Stimulated activated CD8-positive, alpha-beta memory T cell treated with anti-CD3 and anti-CD28 coated beads, Interleukin-12 subunit alpha, Interleukin-12 subunit beta, amount 100 ng/mL, for 1 hour (primary cell): ENCODE results near the gene DNAJC4.
A peak's percentile ranks its signal among the peaks of the same experiment; 100 is the strongest.

Experiments used
- DNase-seq: peaks from one replicate; pipeline ENCODE4 v3.0.0-alpha.2; 2020; ENCODE audit warnings: low read depth

DNAJC4 gene

GRCh38 chr11:64229744-64230170 lies 591 bp upstream of the DNAJC4 start:
- DNase-seq = no peak

DNA sequence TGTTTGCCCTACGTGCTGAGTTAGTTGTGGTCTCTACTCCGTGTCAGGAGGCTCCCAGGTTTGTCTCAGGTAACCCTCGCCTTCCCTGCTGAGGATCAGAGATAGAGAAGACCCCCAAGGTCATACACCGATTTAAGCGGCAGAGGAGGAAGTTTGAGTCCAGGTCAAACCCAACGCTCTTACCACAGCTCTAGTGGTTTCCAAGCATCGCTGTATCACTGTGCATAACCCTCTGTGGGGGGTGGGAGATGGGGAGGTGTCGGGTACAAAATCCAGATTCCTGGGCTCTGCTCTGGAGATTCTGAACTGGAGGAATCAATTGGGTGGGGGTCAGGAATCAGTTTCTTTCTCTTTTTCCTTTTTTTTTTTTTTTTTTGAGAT lies 627 bp downstream of the DNAJC4 start:
- DNase-seq = no peak

GRCh38 chr11:64231546-64231945 lies 1.2 kb downstream of the DNAJC4 start:
- no peak for DNase-seq

DNA sequence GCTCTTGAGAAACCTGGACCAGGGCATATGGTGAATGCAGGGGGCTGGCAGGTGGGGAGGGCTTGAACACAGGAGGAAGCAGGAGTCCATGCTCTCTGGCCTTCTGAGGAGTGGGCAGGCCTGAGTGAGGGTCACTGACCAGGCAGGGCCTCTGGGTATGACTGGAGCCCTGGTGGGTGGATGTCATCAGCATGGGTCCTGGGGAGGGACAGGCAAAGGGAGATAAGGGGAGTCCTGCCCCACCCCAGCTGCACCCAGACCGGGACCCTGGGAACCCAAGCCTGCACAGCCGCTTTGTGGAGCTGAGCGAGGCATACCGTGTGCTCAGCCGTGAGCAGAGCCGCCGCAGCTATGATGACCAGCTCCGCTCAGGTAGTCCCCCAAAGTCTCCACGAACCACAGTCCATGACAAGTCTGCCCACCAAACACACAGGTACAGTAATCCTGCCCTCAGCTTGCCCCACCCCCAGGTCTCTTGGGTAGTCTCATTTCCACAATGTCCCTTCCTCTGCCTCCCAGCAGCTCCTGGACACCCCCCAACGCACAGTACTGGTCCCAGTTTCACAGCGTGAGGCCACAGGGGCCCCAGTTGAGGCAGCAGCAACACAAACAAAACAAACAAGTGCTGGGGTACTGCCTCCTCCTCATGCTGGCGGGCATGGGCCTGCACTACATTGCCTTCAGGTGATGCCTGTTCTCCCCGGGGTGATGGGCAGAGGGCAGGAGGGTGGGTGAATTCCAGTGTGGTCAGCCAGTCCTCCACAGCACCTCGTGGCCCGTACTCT lies 2.0 kb downstream of the DNAJC4 start:
- DNase-seq = no peak

DNA sequence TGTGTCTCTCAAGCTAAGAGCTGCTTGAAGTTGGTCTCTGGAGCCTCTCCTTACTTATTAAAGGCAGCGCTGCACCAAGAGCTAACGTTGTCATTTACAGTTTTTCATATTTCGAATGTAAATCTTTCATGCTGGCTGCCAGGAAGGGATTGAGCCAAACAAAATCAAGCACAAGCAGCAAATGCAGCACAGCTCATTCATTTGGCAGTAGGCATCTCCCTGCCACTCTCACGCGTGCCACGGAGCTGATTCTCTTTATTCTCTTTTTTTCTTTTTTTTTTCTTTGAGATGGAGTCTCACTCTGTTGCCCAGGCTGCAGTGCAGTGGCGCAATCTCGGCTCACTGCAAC lies 2.6 kb downstream of the DNAJC4 start:
- DNase-seq = no peak

GRCh38 chr11:64233913-64234586 lies 3.7 kb downstream of the DNAJC4 start, which contains the start of gene VEGFB:
Gene VEGFB (plus strand): TSS chr11:64234584. CDS start chr11:64234834, 250 bp downstream.
- DNase-seq = peak; percentile 52

DNA sequence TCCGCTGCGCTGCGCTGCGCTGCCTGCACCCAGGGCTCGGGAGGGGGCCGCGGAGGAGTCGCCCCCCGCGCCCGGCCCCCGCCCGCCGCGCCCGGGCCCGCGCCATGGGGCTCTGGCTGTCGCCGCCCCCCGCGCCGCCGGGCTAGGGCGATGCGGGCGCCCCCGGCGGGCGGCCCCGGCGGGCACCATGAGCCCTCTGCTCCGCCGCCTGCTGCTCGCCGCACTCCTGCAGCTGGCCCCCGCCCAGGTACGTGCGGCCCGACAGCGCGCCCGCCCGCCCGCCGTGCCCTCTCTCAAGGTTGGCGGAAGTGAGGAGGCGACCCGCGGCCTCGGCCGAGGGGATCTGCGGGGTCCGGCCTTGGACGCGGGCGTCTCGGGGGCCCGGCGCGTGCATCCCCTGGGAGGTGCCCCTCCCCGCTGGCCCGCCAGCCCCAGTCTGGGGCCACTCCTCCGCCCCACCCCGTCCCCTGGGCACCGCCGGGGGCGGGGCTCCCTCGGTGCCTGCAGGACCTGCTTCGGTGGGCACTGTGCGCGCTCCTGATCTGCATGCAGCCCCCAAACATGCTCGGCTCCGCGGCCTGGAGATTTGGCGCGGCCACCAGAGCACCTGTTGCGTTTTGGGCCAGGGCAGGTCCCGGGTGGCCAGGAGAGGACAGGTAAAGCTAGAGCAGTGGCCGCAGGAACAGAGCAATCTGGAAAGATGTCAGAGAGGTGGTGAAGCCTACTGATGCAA lies 4.5 kb downstream of the DNAJC4 start:
- DNase-seq = no peak

- DNase-seq = no peak
Measured at GRCh38 chr11:64235437-64236161, 5.3 kb downstream of the DNAJC4 start.

DNA sequence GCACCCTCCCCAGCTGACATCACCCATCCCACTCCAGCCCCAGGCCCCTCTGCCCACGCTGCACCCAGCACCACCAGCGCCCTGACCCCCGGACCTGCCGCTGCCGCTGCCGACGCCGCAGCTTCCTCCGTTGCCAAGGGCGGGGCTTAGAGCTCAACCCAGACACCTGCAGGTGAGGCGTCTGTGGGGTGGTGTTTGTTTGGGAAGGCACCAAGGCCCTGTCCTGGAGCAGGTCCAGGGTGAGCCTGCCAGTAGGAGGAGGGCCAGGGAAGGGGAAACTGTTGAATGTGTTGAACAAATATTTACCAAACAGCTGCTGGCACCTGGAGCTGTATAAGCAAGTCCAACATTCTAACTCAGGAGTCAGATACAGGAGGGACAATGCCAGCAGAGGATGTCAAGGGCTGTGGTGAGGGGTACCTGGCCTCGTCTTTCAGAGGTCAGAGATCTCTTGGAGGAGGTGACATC lies 7.2 kb downstream of the DNAJC4 start:
- no peak for DNase-seq

GRCh38 chr11:64238076-64238475 lies 7.7 kb downstream of the DNAJC4 start:
- no peak for DNase-seq

DNA sequence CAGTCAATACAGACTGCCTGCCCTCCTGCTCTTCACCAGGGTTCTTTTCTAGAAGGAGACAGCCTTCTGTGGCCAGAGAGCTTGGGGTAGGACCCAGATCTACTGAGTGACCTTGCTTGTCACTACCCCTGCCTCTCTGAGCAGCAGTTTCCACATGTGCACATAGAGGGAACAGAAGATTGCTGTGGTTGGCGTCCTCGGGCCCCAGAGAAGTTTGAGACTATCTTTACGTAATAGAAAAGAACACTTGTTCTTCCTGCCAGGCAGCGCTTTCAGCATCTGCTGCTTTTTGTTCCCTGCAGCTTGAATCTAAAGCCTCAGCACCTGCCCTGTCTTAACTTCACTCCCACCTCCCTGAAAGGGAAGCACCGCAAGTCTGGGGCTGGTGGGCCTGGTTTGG lies 8.7 kb downstream of the DNAJC4 start:
- no peak for DNase-seq

DNA sequence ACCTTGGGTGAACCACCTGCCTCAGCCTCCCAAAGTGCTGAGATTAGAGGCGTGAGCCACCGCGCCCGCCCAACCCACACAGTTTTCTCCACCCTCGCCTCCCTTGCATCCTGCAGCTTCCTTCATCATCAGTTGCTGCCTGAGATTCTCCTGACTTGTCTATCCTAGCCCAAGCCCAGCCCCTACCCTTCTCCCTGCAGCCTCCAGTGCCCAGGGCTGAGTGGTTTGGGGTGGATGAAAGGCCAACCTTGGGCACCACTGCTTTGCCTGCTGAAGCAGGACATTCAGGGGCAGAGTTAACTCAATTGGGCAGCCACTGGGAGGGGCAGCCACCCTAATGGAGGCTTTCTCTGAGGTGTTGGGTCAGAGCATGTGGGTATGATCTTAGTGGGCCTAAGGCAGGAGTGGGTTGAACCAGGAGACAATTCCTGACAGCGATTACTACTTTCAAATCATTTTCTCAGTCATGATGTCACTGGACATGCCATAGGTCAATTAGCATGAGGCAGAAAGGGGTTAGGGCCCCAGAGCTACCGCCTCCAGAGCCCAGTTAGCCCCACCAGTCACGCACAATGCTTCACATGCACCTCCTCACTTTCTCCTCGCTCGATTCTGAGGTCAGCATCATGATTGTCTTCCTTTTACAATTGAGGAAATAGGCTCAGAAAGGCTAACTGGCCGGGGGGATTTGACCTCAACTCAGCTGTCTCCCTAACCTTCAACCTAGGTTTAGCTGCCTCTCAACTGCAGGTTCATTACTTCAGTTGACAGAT lies 9.5 kb downstream of the DNAJC4 start:
- no peak for DNase-seq

DNA sequence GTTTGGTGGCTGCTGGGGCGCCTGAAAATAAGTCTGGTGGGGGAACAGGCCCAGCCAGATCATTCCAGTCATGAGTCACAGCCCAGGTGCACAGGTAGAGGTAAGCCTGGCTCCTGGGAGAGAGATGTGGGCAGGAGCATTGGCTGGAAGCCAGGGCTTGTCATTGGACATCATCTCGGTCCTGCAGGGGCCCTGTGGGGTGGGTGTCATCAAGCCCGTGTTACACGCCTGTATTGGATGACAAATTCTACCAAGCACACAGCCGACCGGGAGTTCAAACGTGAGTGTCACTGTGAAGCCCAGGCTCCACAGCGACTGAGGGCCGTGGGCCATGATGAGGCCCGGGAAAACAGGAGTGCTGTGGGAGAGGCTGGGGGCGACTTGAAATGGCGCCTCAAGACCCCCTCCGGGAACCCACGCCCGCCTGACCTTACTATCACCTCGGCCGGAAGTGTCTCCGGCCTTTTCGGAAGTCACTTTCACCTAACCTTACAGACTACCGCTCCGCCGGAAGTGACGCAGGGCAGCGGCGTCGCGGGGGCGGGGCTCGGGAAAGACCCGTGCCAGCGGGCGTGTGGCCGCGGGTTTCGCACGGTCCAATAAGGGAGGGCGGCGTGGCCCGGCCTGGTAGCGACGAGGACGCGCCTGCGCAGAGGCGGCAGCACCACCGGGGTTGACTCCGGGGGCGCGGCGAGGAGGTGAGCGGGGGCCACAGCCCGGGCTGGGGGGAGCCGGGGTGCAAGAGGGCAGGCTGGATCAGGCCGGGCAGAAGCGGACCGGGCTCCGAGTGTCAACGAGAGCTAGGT lies 10.3 kb downstream of the DNAJC4 start, which contains the start of gene FKBP2:
FKBP2 (plus strand) TSS at position 661 of the 806 bp plus-strand sequence. CDS start 1,293 bp downstream, outside the sequence.
- peak; percentile 96 for DNase-seq

DNA sequence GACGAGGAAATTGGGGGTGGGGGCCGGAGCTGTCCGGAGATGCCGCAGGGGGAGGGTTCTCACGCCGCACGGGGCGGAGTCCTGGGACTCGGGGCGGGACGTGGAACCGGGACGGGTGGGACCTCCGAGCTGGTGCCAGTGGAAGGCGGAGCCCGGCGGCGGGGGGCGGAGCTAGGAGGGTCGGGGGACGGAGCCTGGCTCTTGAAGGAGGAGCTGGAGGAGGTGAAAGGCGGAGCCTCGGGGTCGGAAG lies 10.8 kb downstream of the DNAJC4 start:
- peak; percentile 99 for DNase-seq

GRCh38 chr11:64241491-64242374 lies 11.4 kb downstream of the DNAJC4 start:
- DNase-seq = no peak

- DNase-seq = no peak
Measured at GRCh38 chr11:64243236-64243854, 13.0 kb downstream of the DNAJC4 start.

DNA sequence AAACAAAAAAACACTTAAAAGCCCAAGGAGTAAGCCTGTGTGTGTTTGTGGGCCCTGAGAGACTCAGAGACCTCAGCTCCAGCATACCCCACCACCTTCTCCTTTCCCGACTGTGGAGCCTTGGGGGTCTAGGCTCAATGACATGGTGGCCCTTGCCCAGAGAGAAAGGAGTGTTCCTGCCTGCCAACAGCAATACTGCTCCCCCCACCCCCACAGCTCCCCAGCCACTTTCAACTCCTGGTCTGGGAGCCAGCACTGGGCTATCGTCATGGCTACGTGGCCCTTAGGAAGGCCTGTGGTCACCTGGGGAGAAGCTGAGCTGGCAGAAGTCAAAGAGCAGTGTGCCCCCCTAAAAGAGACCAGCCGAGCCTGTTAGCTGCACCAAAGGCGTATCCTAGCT lies 13.8 kb downstream of the DNAJC4 start:
- DNase-seq = no peak

DNA sequence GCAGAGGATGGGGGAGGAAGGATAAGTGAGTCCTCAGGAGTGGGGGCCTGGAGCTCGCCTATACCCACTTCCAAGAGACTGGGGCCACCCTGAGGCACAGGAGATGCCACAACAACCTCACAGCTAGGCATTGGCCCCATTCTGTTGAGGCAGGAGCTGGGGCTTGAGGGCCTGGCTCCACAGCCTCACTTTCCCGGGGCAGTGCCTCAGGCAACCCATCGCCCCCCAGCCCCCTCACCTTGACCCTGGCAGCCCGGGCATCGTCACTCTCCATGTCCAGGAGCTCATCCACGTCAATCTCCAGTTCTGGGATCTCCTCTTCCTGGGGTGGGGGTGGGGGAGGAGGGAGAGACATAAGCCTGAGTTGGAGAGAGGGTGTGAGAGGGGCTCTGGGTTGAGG lies 14.6 kb downstream of the DNAJC4 start:
- DNase-seq = no peak

- DNase-seq = no peak
Measured at GRCh38 chr11:64245401-64245796, 15.1 kb downstream of the DNAJC4 start.
